ENCODE data around the gene IFNA5. TPM values are rescaled to one million over a fixed set of nuclear protein-coding genes. Genes with fewer than 3 reads are reported as not detected.
A peak's percentile ranks its signal among the peaks of the same experiment; 100 is the strongest.

Gene IFNA5
- total RNA-seq = not detected
- not detected for polyA plus RNA-seq (ENCODE audit: insufficient read depth in 1 of 8, insufficient read length in 8 of 8, low replicate concordance in 1 of 8)
- long read RNA-seq, donor 1 = 0 reads
- long read RNA-seq, donor 2 = 0 reads
- long read RNA-seq, donor 3 = 0 reads
- long read RNA-seq, donor 4 = 0 reads
- long read RNA-seq, donor 5 = 0 reads
- long read RNA-seq, donor 6 = 0 reads
- long read RNA-seq, donor 7 = 0 reads
- long read RNA-seq, donor 8 = 0 reads
- long read RNA-seq, donor 9 = 0 reads
- long read RNA-seq, donor 10 = 0 reads
- long read RNA-seq, donor 11 = 0 reads

- Histone ChIP-seq H3K27ac (ENCODE audit: low read length) (no peak within 1 kb of the TSS), H3K4me1 (ENCODE audit: control insufficient read depth, insufficient read depth, low read length) (no peaks in the 10 kb centered on the region), H3K27me3 (ENCODE audit: control insufficient read depth, insufficient read depth, low read length) (no peaks in the 10 kb centered on the region), H3K36me3 (ENCODE audit: control insufficient read depth, insufficient read depth, low read length) (no peaks in the 10 kb centered on the region), H3K9me3 (replicated peaks; ENCODE audit: control insufficient read depth, low read depth, low read length) (no peaks in the 10 kb centered on the region), H3K4me3 (ENCODE audit: low read length) (no peak within 1 kb of the TSS)
- no CpG with 5 or more reads among the region's 2 CpGs for WGBS (ENCODE audit: insufficient coverage)
- DNase-seq = no peak
Measured at GRCh38 chr9:21305213-21305612, at the start of gene IFNA5. TSS of gene IFNA5 (minus strand) at chr9:21305313. CDS start at chr9:21305256, 57 bp downstream.

GRCh38 chr9:21350787-21351186 is 45.7 kb upstream of the IFNA5 start, which contains the start of gene IFNA6:
TSS of gene IFNA6 (minus strand) at chr9:21350887. CDS start at chr9:21350887, 0 bp downstream.
- H3K4me1 ChIP-seq (ENCODE audit: control insufficient read depth, insufficient read depth, low read length) = no peaks in the 10 kb centered on the region
- H3K4me3 ChIP-seq (ENCODE audit: low read length) = no peak within 1 kb of the TSS
- no CpG with 5 or more reads among the region's 1 CpG for WGBS (ENCODE audit: insufficient coverage)
- H3K9me3 ChIP-seq (replicated peaks; ENCODE audit: control insufficient read depth, low read depth, low read length) = no peaks in the 10 kb centered on the region
- DNase-seq = no peak
- no peaks in the 10 kb centered on the region for H3K27me3 ChIP-seq (ENCODE audit: control insufficient read depth, insufficient read depth, low read length)
- H3K36me3 ChIP-seq (ENCODE audit: control insufficient read depth, insufficient read depth, low read length) = no peaks in the 10 kb centered on the region
- H3K27ac ChIP-seq (ENCODE audit: low read length) = no peak within 1 kb of the TSS

DNA sequence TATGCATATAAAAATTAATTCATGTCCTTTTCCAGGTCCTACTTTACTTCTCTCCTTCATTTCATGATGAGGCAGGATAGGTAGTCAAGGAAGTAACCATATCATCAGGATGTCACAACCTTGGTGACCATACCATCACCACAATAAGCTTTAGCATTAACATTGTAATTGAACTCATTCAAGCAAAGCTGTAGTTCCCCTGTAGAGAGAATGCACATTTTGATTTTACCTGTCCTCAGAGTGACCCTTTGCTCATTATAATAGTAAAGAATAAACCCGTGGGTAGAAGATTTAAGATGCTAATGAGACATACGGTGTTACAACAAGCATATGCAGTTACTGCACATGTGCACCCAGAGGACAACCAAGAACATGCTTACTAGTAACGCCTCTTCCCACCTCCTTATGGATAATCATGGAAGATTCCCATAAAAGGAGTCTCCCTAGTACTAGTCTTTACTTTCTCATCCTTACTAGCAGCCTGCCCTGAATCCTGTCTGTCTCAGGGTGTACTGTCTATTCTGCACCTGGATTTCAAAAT is 43.4 kb upstream of the IFNA5 start:
- DNase-seq = no peak
- no peaks in the 10 kb centered on the region for H3K4me1 ChIP-seq (ENCODE audit: control insufficient read depth, insufficient read depth, low read length)
- no peaks in the 10 kb centered on the region for H3K9me3 ChIP-seq (replicated peaks; ENCODE audit: control insufficient read depth, low read depth, low read length)
- 80% methylated on average over 1 of the region's 3 CpGs for WGBS (ENCODE audit: insufficient coverage)
- H3K27ac ChIP-seq (ENCODE audit: low read length) = no peak overlapping the region
- H3K4me3 ChIP-seq (ENCODE audit: low read length) = no peak overlapping the region
- H3K27me3 ChIP-seq (ENCODE audit: control insufficient read depth, insufficient read depth, low read length) = no peaks in the 10 kb centered on the region
- no peaks in the 10 kb centered on the region for H3K36me3 ChIP-seq (ENCODE audit: control insufficient read depth, insufficient read depth, low read length)

GRCh38 chr9:21340735-21341134 is 35.6 kb upstream of the IFNA5 start:
- DNase-seq = no peak
- Histone ChIP-seq H3K4me3 (ENCODE audit: low read length) (no peak overlapping the region), H3K4me1 (ENCODE audit: control insufficient read depth, insufficient read depth, low read length) (no peaks in the 10 kb centered on the region), H3K9me3 (replicated peaks; ENCODE audit: control insufficient read depth, low read depth, low read length) (no peaks in the 10 kb centered on the region), H3K27ac (ENCODE audit: low read length) (no peak overlapping the region), H3K27me3 (ENCODE audit: control insufficient read depth, insufficient read depth, low read length) (no peaks in the 10 kb centered on the region), H3K36me3 (ENCODE audit: control insufficient read depth, insufficient read depth, low read length) (no peaks in the 10 kb centered on the region)
- no CpG with 5 or more reads among the region's 4 CpGs for WGBS (ENCODE audit: insufficient coverage)

DNA sequence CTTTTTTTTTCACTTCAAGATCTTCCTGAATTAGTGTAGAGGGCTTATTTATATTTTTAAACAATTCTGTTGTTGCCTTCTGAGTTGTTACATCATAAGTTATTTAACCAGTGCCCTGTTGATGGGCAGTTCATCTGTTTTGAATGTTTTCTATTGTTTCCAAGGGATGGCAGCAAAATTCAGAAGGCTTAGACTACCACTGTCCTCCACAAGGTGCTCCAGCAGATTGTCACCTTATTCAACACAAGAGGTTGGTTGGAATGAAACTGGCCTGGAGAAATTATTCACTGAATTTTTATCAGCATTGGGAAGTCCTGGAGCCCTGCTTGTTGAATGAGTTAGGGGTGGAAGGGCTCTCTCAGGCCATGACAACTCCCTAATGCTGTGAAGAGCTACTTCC is 31.3 kb upstream of the IFNA5 start:
- Histone ChIP-seq H3K4me1 (ENCODE audit: control insufficient read depth, insufficient read depth, low read length) (peaks cover 10% of the 10 kb centered on the region), H3K9me3 (replicated peaks; ENCODE audit: control insufficient read depth, low read depth, low read length) (no peaks in the 10 kb centered on the region), H3K27ac (ENCODE audit: low read length) (no peak overlapping the region), H3K36me3 (ENCODE audit: control insufficient read depth, insufficient read depth, low read length) (peaks cover 6% of the 10 kb centered on the region), H3K27me3 (ENCODE audit: control insufficient read depth, insufficient read depth, low read length) (no peaks in the 10 kb centered on the region), H3K4me3 (ENCODE audit: low read length) (no peak overlapping the region)
- DNase-seq = no peak

- H3K4me1 ChIP-seq (ENCODE audit: control insufficient read depth, insufficient read depth, low read length) = peaks cover 10% of the 10 kb centered on the region
- peak; percentile 98 for DNase-seq
- peak within 1 kb of the TSS; percentile 93 for H3K4me3 ChIP-seq (ENCODE audit: low read length)
- peaks cover 8% of the 10 kb centered on the region for H3K36me3 ChIP-seq (ENCODE audit: control insufficient read depth, insufficient read depth, low read length)
- H3K27ac ChIP-seq (ENCODE audit: low read length) = peak within 1 kb of the TSS; percentile 94
- H3K27me3 ChIP-seq (ENCODE audit: control insufficient read depth, insufficient read depth, low read length) = no peaks in the 10 kb centered on the region
- H3K9me3 ChIP-seq (replicated peaks; ENCODE audit: control insufficient read depth, low read depth, low read length) = no peaks in the 10 kb centered on the region
- WGBS (ENCODE audit: insufficient coverage) = 0% methylated on average over 50 of the region's 55 CpGs
Measured at GRCh38 chr9:21334701-21335632, 29.9 kb upstream of the IFNA5 start, which contains the start of gene KLHL9. TSS of gene KLHL9 (minus strand) at chr9:21335404. CDS start at chr9:21334859, 545 bp downstream.

- WGBS (ENCODE audit: insufficient coverage) = no CpG with 5 or more reads among the region's 2 CpGs
- Histone ChIP-seq H3K36me3 (ENCODE audit: control insufficient read depth, insufficient read depth, low read length) (peaks cover 8% of the 10 kb centered on the region), H3K4me1 (ENCODE audit: control insufficient read depth, insufficient read depth, low read length) (peaks cover 10% of the 10 kb centered on the region), H3K27ac (ENCODE audit: low read length) (no peak overlapping the region), H3K9me3 (replicated peaks; ENCODE audit: control insufficient read depth, low read depth, low read length) (no peaks in the 10 kb centered on the region), H3K4me3 (ENCODE audit: low read length) (no peak overlapping the region), H3K27me3 (ENCODE audit: control insufficient read depth, insufficient read depth, low read length) (no peaks in the 10 kb centered on the region)
- no peak for DNase-seq
Measured at GRCh38 chr9:21333226-21333625, 28.1 kb upstream of the IFNA5 start.

GRCh38 chr9:21331676-21332402 is 26.7 kb upstream of the IFNA5 start:
- peaks cover 10% of the 10 kb centered on the region for H3K4me1 ChIP-seq (ENCODE audit: control insufficient read depth, insufficient read depth, low read length)
- no peaks in the 10 kb centered on the region for H3K27me3 ChIP-seq (ENCODE audit: control insufficient read depth, insufficient read depth, low read length)
- no peak for DNase-seq
- H3K27ac ChIP-seq (ENCODE audit: low read length) = no peak overlapping the region
- no peaks in the 10 kb centered on the region for H3K9me3 ChIP-seq (replicated peaks; ENCODE audit: control insufficient read depth, low read depth, low read length)
- H3K4me3 ChIP-seq (ENCODE audit: low read length) = no peak overlapping the region
- no CpG with 5 or more reads among the region's 5 CpGs for WGBS (ENCODE audit: insufficient coverage)
- peaks cover 8% of the 10 kb centered on the region for H3K36me3 ChIP-seq (ENCODE audit: control insufficient read depth, insufficient read depth, low read length)

- Histone ChIP-seq H3K36me3 (ENCODE audit: control insufficient read depth, insufficient read depth, low read length) (peaks cover 10% of the 10 kb centered on the region), H3K27me3 (ENCODE audit: control insufficient read depth, insufficient read depth, low read length) (no peaks in the 10 kb centered on the region), H3K9me3 (replicated peaks; ENCODE audit: control insufficient read depth, low read depth, low read length) (no peaks in the 10 kb centered on the region), H3K4me1 (ENCODE audit: control insufficient read depth, insufficient read depth, low read length) (peaks cover 1% of the 10 kb centered on the region), H3K4me3 (ENCODE audit: low read length) (no peak overlapping the region), H3K27ac (ENCODE audit: low read length) (no peak overlapping the region)
- WGBS (ENCODE audit: insufficient coverage) = no CpG with 5 or more reads among the region's 2 CpGs
- peak; percentile 48 for DNase-seq
Measured at GRCh38 chr9:21326526-21327139, 21.5 kb upstream of the IFNA5 start.
